Spleen (tissue), 11 donors: ENCODE data around the gene TMEM183A. TPM values are rescaled to one million over a fixed set of nuclear protein-coding genes. Genes with fewer than 3 reads are reported as not detected.
A peak's percentile ranks its signal among the peaks of the same experiment; 100 is the strongest.
"Not testable (repeated sequence)": the region's sequence is repeated elsewhere in the genome, so short reads cannot be mapped to it uniquely, and the experiment has no call there.

Experiments used
- DNase-seq: peaks from one replicate; pipeline ENCODE4 v3.0.0-alpha.2; 2020
- H3K27ac ChIP-seq, 8 donors: fragments of 200-600 bp; sonication (generic) in 7 of 8; 1 replicate in 4 of 8; 2 replicates in 4 of 8; pipeline versions ENCODE4 v1.5.0 to v1.8.0; 2016 to 2021; ENCODE audit warnings: inconsistent platforms in 4 of 8, mild to moderate bottlenecking in 4 of 8, moderate library complexity in 1 of 8
- H3K27me3 ChIP-seq, 7 donors: fragments of 200-600 bp; sonication (generic) in 6 of 7; replicated peaks in 1 of 7; 1 replicate in 4 of 7; 2 replicates in 3 of 7; pipeline versions ENCODE4 v1.5.0 to v1.8.0; 2016 to 2021; ENCODE audit warnings: inconsistent platforms in 3 of 7, mild to moderate bottlenecking in 1 of 7
- H3K36me3 ChIP-seq, 6 donors: fragments of 200-600 bp; sonication (generic) in 5 of 6; 1 replicate in 4 of 6; 2 replicates in 2 of 6; pipeline versions ENCODE4 v1.5.0 to v1.8.0; 2016 to 2021; ENCODE audit warnings: inconsistent platforms in 2 of 6
- H3K4me1 ChIP-seq, 6 donors: fragments of 200-600 bp; sonication (generic) in 5 of 6; 1 replicate in 3 of 6; 2 replicates in 3 of 6; pipeline versions ENCODE4 v1.5.0 to v1.8.0; 2016 to 2021; ENCODE audit warnings: inconsistent platforms in 3 of 6
- H3K4me3 ChIP-seq, 8 donors: fragments of 200-600 bp; sonication (generic) in 7 of 8; 1 replicate in 4 of 8; 2 replicates in 4 of 8; pipeline versions ENCODE4 v1.5.0 to v1.8.0; 2016 to 2021; ENCODE audit warnings: inconsistent platforms in 4 of 8, mild to moderate bottlenecking in 4 of 8, moderate library complexity in 2 of 8
- H3K9me3 ChIP-seq, 8 donors: fragments of 200-600 bp; sonication (generic) in 7 of 8; 1 replicate in 4 of 8; 2 replicates in 4 of 8; pipeline versions ENCODE4 v1.5.0 to v1.8.0; 2016 to 2021; ENCODE audit warnings: inconsistent platforms in 4 of 8
- CTCF ChIP-seq, 11 experiments: fragments of 200-600 bp in 7 of 11; fragments of 450-650 bp in 4 of 11; sonication (generic) in 4 of 11; IDR thresholded peaks in 8 of 11; conservative IDR thresholded peaks in 3 of 11; 1 replicate in 7 of 11; 2 replicates in 4 of 11; pipeline versions ENCODE4 v1.4.0 to v1.8.0; 2016 to 2021; ENCODE audit warnings: antibody characterized with exemption in 11 of 11, inconsistent platforms in 4 of 11, mild to moderate bottlenecking in 1 of 11
- POLR2A ChIP-seq, 3 donors: fragments of 450-650 bp; IDR thresholded peaks; one replicate each; pipeline ENCODE4 v1.5.1; 2017; ENCODE audit warnings: antibody characterized with exemption in 3 of 3, mild to moderate bottlenecking in 1 of 3
- POLR2AphosphoS5 ChIP-seq, 3 donors: sonication (generic); formaldehyde crosslinking; IDR thresholded peaks; one replicate each; pipeline ENCODE4 v1.5.1; 2017; ENCODE audit warnings: antibody characterized with exemption in 3 of 3
- WGBS, 5 donors: extraction: QIAGEN DNeasy Blood & Tissue Kit in 3 of 5; methylation state at CpG; one replicate each; pipeline versions ENCODE4 v1.1.5 to v1.1.7; 2013 to 2018; 5-methylcytosine and 5-hydroxymethylcytosine counted together
- intact Hi-C: fragments of 100-400 bp; cut with DNase I; formaldehyde crosslinking; loops from one replicate; pipeline ENCODE4 v1.15.0; 2023; ENCODE audit warnings: low total_unique reads
- polyA plus RNA-seq, 3 donors: library from polyadenylated mRNA; stranded (reverse); fragments of 200-250 nt; gene quantifications; one replicate each; pipeline ENCODE4 v1.2.1, GENCODE V29; 2013
- total RNA-seq, 7 donors: library from RNA; depleted of rRNA in 3 of 7; stranded (reverse); fragments of >200 nt in 3 of 7; fragmentation: NEBNext Ultra II Directional in 4 of 7; extraction: Animal tissue kit (Norgen Biotek cat#: 25700) in 4 of 7; gene quantifications; one replicate each; pipeline versions ENCODE4 v1.1.0 to v1.2.1, GENCODE V29; 2016 to 2021
- donor health status: healthy with polysubstance abuse.
- donor health status: DM: no; HTN: no; CAD: no; lungs with moderate emphysema.
- donor health status: DM: no; HTN: no; CAD: no.
- donor health status: Bipolar disorder and iron deficiency.
- donor health status: healthy.
- donor health status: DM: no; HTN: no; CAD: no.
- donor health status: DM: yes; HTN: yes; CAD: no.

The TMEM183A gene
- total and polyA plus RNA-seq, 10 donors = 30.3 to 61.9 (median 52.4) TPM

- WGBS, 5 donors = 82 to 96% (median 86%) methylated on average over 3 of the region's 3 CpGs
These were observed 6.8 kb upstream of the TMEM183A start for GRCh38 chr1:203000217-203000944.

DNA sequence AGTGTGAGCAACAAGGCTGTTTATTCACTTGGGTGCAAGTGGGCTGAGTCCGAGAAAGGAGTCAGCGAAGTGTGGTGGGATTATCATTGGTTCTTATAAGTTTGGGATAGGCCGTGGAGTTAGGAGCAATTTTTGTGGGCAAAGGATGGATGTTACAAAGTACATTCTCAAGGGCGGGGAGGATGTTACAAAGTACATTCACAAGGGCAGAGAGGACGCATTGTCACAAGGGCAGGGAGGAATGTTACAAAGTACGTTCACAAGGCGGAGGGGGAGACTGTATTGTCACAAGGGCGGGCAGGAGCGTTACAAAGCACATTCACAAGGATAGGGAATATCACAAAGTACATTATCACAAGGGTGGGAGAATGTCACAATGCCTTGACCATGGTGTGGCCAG is 5.2 kb upstream of the TMEM183A start:
- TF ChIP-seq POLR2A (IDR thresholded peaks at IDR 0.05) (no peak), POLR2AphosphoS5 (IDR thresholded peaks at IDR 0.05) (no peak), CTCF (IDR thresholded peaks at IDR 0.05 in 8 of 11, conservative IDR thresholded peaks at IDR 0.05 in 3 of 11) (no peak)
- no peak for DNase-seq
- 85 to 91% (median 88%) methylated on average over 9 of the region's 9 CpGs for WGBS, 5 donors
- Histone ChIP-seq H3K4me1 (peaks cover 0 to 24% (median 18%) of the 10 kb centered on the region in 6 donors), H3K27ac (no peak overlapping the region), H3K9me3 (no peaks in the 10 kb centered on the region), H3K27me3 (no peaks in the 10 kb centered on the region), H3K4me3 (no peak overlapping the region), H3K36me3 (no peaks in the 10 kb centered on the region)
- intact Hi-C loops = loop anchor here (10.0 kb wide), 1 partner anchor 197 kb away; the partner anchor contains the start of gene KDM5B

More at GRCh38 chr1:203000217-203000944, 6.8 kb upstream of the TMEM183A start:
- TF ChIP-seq POLR2AphosphoS5 (IDR thresholded peaks at IDR 0.05) (no peak), CTCF (IDR thresholded peaks at IDR 0.05 in 8 of 11, conservative IDR thresholded peaks at IDR 0.05 in 3 of 11) (no peak), POLR2A (IDR thresholded peaks at IDR 0.05) (no peak)
- Histone ChIP-seq H3K9me3 (no peaks in the 10 kb centered on the region), H3K27ac (peak overlapping the region in 3 of 8 donors; percentile 25 to 66 (median 44)), H3K36me3 (no peaks in the 10 kb centered on the region), H3K4me1 (peaks cover 0 to 15% (median 10%) of the 10 kb centered on the region in 6 donors), H3K4me3 (no peak overlapping the region), H3K27me3 (no peaks in the 10 kb centered on the region)
- intact Hi-C loops = loop anchor here (10.0 kb wide), 1 partner anchor 196 kb away; the partner anchor contains the start of gene KDM5B
- DNase-seq = no peak

GRCh38 chr1:203002951-203003350 is 4.2 kb upstream of the TMEM183A start:
- WGBS, 5 donors = 76 to 100% (median 89%) methylated on average over 1 of the region's 1 CpG
- no peak overlapping the region for H3K27ac ChIP-seq
- peaks cover under 1 to 28% (median 20%) of the 10 kb centered on the region in 6 donors for H3K4me1 ChIP-seq
- intact Hi-C loops = loop anchor here (10.0 kb wide), 1 partner anchor 198 kb away; the partner anchor contains the start of gene KDM5B
- no peaks in the 10 kb centered on the region for H3K36me3 ChIP-seq
- DNase-seq = no peak
- no peak overlapping the region for H3K4me3 ChIP-seq
- no peaks in the 10 kb centered on the region for H3K27me3 ChIP-seq
- no peak for TF ChIP-seq POLR2A (IDR thresholded peaks at IDR 0.05)
- TF ChIP-seq CTCF (IDR thresholded peaks at IDR 0.05 in 8 of 11, conservative IDR thresholded peaks at IDR 0.05 in 3 of 11) = no peak
- no peak for TF ChIP-seq POLR2AphosphoS5 (IDR thresholded peaks at IDR 0.05)
- no peaks in the 10 kb centered on the region for H3K9me3 ChIP-seq

DNA sequence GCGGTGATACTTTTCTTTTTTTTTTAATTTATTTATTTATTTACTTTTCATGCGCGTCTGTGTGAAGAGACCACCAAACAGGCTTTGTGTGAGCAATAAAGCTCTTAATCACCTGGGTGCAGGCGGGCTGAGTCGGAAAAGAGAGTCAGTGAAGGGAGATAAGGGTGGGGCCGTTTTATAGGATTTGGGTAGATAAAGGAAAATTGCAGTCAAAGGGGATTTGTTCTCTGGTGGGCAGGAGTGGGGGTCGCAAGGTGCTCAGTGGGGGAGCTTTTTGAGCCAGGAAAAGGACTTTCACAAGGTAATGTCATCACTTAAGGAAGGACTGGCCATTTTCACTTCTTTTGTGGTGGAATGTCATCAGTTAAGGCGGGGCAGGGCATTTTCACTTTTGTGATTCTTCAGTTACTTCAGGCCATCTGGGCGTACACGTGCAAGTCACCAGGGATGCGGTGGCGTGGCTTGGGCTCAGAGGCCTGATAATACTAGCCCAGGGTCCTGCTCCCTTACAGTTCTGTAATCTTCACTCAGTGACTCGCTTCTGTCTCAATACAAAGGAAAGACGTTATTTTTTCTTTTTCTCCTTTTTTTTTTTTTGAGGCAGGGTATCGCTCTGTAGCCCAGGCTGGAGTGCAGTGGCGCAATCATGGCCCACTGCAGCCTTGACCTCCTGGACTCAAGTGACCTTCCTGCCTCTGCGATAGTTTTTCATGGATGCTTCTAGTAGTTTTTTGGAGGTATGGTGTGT is 1.6 kb upstream of the TMEM183A start:
- not testable (repeated sequence) for H3K9me3 ChIP-seq, H3K27me3 ChIP-seq, DNase-seq
- Histone ChIP-seq H3K4me3 (peak overlapping the region in 3 of 8 donors; percentile 79 to 95 (median 81)), H3K27ac (peak overlapping the region in 7 of 8 donors; percentile 84 to 95 (median 95)), H3K36me3 (peaks cover 0 to 21% (median 19%) of the 10 kb centered on the region in 6 donors), H3K4me1 (peaks cover 14 to 39% (median 34%) of the 10 kb centered on the region in 6 donors)
- WGBS, 5 donors = 72 to 80% (median 76%) methylated on average over 17 of the region's 17 CpGs
- intact Hi-C loops = loop anchor here (10.0 kb wide), 1 partner anchor 201 kb away; the partner anchor contains the start of gene KDM5B
